ENCODE measurements around the gene TMEM201. TPM values are rescaled to one million over a fixed set of nuclear protein-coding genes. Genes with fewer than 3 reads are reported as not detected.

Gene TMEM201
- total and polyA plus RNA-seq, 9 of the 15 experiments (the other 6 are each of a cell fraction or from before 2014, with no cell fraction given), result 0.42 to 51.3 (median 7.4) TPM

DNA sequence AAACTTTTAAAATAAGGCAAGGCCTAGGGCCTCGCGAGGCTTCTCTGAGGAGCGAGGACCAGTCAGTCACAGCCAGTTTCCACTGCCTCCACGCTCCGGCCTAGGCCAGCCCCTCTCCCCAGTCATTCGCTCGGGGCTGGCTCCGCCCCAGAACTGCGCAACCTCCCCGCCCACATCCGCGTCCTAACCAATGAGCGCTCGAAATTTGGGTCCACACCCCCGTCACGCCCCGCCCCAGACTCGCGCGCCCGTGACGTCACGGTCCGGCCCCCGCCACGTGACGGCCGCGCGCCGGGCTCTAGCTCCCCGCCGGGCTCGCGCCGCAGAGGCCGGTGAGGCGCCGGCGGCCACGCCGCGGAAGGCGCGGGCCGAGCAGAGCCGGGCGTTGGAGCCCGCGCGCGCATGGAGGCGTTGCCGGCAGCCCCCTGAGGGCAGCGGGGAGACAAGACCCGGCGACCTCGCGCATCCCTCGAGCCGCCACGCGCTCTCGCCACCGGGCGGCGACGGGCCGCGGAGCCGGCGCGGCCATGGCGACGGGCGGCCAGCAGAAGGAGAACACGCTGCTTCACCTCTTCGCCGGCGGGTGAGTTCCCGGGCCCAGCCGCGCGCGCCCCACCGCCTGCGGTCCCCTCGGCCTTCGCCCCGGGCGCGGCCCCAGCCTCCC, 49.4 kb upstream of the TMEM201 start, which contains the start of gene SLC25A33 (continued):
- TF ChIP-seq, protein P1, sequence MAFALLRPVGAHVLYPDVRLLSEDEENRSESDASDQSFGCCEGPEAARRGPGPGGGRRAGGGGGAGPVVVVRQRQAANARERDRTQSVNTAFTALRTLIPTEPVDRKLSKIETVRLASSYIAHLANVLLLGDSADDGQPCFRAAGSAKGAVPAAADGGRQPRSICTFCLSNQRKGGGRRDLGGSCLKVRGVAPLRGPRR (CRISPR knock-in tag; IDR thresholded peaks at IDR 0.05), result 0 out of 2 replicates have a peak, but pooled peaks have one; percentile 37
- TF ChIP-seq BHLHE40 (IDR thresholded peaks at IDR 0.05; ENCODE audit: low read length), result peak; percentile 96
- TF ChIP-seq, protein P2, sequence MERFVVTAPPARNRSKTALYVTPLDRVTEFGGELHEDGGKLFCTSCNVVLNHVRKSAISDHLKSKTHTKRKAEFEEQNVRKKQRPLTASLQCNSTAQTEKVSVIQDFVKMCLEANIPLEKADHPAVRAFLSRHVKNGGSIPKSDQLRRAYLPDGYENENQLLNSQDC (CRISPR knock-in tag; IDR thresholded peaks at IDR 0.05), result no peak
- TF ChIP-seq EGR1 (conservative IDR thresholded peaks at IDR 0.05), result peak; percentile 64
- TF ChIP-seq ZNF431 (CRISPR knock-in tag; IDR thresholded peaks at IDR 0.05), result 0 out of 2 replicates have a peak, but pooled peaks have one; percentile 77
- TF ChIP-seq NRF1 (conservative IDR thresholded peaks at IDR 0.05 in 1 of 2, IDR thresholded peaks at IDR 0.05 in 1 of 2), result peak; percentile 94 to 95
- TF ChIP-seq, protein P3, sequence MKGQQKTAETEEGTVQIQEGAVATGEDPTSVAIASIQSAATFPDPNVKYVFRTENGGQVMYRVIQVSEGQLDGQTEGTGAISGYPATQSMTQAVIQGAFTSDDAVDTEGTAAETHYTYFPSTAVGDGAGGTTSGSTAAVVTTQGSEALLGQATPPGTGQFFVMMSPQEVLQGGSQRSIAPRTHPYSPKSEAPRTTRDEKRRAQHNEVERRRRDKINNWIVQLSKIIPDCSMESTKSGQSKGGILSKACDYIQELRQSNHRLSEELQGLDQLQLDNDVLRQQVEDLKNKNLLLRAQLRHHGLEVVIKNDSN (CRISPR knock-in tag; IDR thresholded peaks at IDR 0.05), result peak; percentile 91
- TF ChIP-seq PRMT5 (CRISPR knock-in tag; IDR thresholded peaks at IDR 0.05), result no peak
- TF ChIP-seq SREBF2 (CRISPR knock-in tag; IDR thresholded peaks at IDR 0.05), result no peak
- TF ChIP-seq, protein P4, sequence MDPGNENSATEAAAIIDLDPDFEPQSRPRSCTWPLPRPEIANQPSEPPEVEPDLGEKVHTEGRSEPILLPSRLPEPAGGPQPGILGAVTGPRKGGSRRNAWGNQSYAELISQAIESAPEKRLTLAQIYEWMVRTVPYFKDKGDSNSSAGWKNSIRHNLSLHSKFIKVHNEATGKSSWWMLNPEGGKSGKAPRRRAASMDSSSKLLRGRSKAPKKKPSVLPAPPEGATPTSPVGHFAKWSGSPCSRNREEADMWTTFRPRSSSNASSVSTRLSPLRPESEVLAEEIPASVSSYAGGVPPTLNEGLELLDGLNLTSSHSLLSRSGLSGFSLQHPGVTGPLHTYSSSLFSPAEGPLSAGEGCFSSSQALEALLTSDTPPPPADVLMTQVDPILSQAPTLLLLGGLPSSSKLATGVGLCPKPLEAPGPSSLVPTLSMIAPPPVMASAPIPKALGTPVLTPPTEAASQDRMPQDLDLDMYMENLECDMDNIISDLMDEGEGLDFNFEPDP (CRISPR knock-in tag; IDR thresholded peaks at IDR 0.05), result no peak
- no peak for TF ChIP-seq NFE2L1 (tag; IDR thresholded peaks at IDR 0.05; ENCODE audit: borderline replicate concordance, low read depth)
- TF ChIP-seq SIN3A (IDR thresholded peaks at IDR 0.05; ENCODE audit: borderline replicate concordance in 2 of 2, control insufficient read depth in 1 of 2, low read depth in 2 of 2, low read length in 2 of 2), result peak; percentile 17 to 58; a peak in 1 of 4 replicates
- TF ChIP-seq PHF8 (IDR thresholded peaks at IDR 0.05; ENCODE audit: borderline replicate concordance, low read length), result peak; percentile 83; the same call in 1 of the 2 replicates
- TF ChIP-seq NFE2 (IDR thresholded peaks at IDR 0.05; ENCODE audit: low read depth), result no peak
- TF ChIP-seq FOXJ2 (tag; IDR thresholded peaks at IDR 0.05), result 0 out of 2 replicates have a peak, but pooled peaks have one; percentile 33
- TF ChIP-seq BRCA1 (IDR thresholded peaks at IDR 0.05), result no peak
- peak; percentile 73; the same call in 1 of the 2 replicates for TF ChIP-seq BRCA1 (CRISPR knock-in tag; IDR thresholded peaks at IDR 0.05)
- no peak for TF ChIP-seq NR1H2 (CRISPR knock-in tag; IDR thresholded peaks at IDR 0.05)
- TF ChIP-seq ZNF282 (CRISPR knock-in tag; IDR thresholded peaks at IDR 0.05), result no peak
- no peak for TF ChIP-seq SETDB1 (IDR thresholded peaks at IDR 0.05; ENCODE audit: low read length)
- peak; percentile 64; the same call in 1 of the 2 replicates for TF ChIP-seq ZNF668 (CRISPR knock-in tag; IDR thresholded peaks at IDR 0.05)
- TF ChIP-seq CSDE1 (IDR thresholded peaks at IDR 0.05), result no peak
- TF ChIP-seq KHSRP (IDR thresholded peaks at IDR 0.05), result peak; percentile 84
- peak; percentile 48; the same call in 1 of the 2 replicates for TF ChIP-seq ZNF436 (CRISPR knock-in tag; IDR thresholded peaks at IDR 0.05)
- TF ChIP-seq GATA2 (CRISPR knock-in tag; IDR thresholded peaks at IDR 0.05), result no peak
- no peak for TF ChIP-seq KAT7 (CRISPR knock-in tag; IDR thresholded peaks at IDR 0.05; ENCODE audit: borderline replicate concordance)

All from K562 (cell line).